Gastroesophageal sphincter (tissue), 3 donors: ENCODE measurements around the gene PPP1R14B.

Experiments used
- CTCF ChIP-seq, 4 experiments: fragments of 200-600 bp in 2 of 4; fragments of 450-650 bp in 2 of 4; sonication (generic) in 1 of 4; IDR thresholded peaks; one replicate each; pipeline ENCODE4 v1.5.1; 2017 to 2019; ENCODE audit warnings: antibody characterized with exemption in 4 of 4, mild to moderate bottlenecking in 2 of 4, moderate library complexity in 2 of 4
- EP300 ChIP-seq: sonication (generic); formaldehyde crosslinking; IDR thresholded peaks from one replicate; pipeline ENCODE4 v1.6.1; 2017; ENCODE audit warnings: antibody characterized with exemption, mild to moderate bottlenecking
- POLR2A ChIP-seq, 2 donors: fragments of 450-650 bp; IDR thresholded peaks; one replicate each; pipeline ENCODE4 v1.6.1; 2017; ENCODE audit warnings: antibody characterized with exemption in 2 of 2, mild to moderate bottlenecking in 2 of 2, moderate library complexity in 1 of 2
- POLR2AphosphoS5 ChIP-seq: sonication (generic); formaldehyde crosslinking; IDR thresholded peaks from one replicate; pipeline ENCODE4 v1.6.1; 2017; ENCODE audit warnings: antibody characterized with exemption

GRCh38 chr11:64196626-64197025 lies 50.1 kb downstream of the PPP1R14B start:
- no peak for TF ChIP-seq CTCF (IDR thresholded peaks at IDR 0.05)
- no peak for TF ChIP-seq POLR2A (IDR thresholded peaks at IDR 0.05)
- TF ChIP-seq POLR2AphosphoS5, result no peak
- TF ChIP-seq EP300, result no peak
